Esophagus squamous epithelium (tissue), 4 donors: ENCODE data around the gene IFT20.

Experiments used
- CTCF ChIP-seq, 6 experiments: fragments of 450-650 bp in 4 of 6; fragments of 200-600 bp in 2 of 6; sonication (generic) in 2 of 6; IDR thresholded peaks; one replicate each; pipeline ENCODE4 v1.5.1; 2016 to 2019; ENCODE audit warnings: antibody characterized with exemption in 6 of 6, mild to moderate bottlenecking in 4 of 6, moderate library complexity in 4 of 6
- POLR2A ChIP-seq, 4 donors: fragments of 450-650 bp; IDR thresholded peaks; one replicate each; pipeline ENCODE4 v1.6.1; 2017; ENCODE audit warnings: antibody characterized with exemption in 4 of 4, mild to moderate bottlenecking in 4 of 4, moderate library complexity in 3 of 4

GRCh38 chr17:28333083-28333746, 2.1 kb downstream of the IFT20 start:
- no peak for TF ChIP-seq CTCF (IDR thresholded peaks at IDR 0.05)
- TF ChIP-seq POLR2A (IDR thresholded peaks at IDR 0.05) = no peak
